GM18873 (cell line): ENCODE measurements around the gene BRD3OS.
"Not testable (repeated sequence)": the region's sequence is repeated elsewhere in the genome, so short reads cannot be mapped to it uniquely, and the experiment has no call there.

Experiments used
- ATAC-seq: cut with Tn5 transposase; IDR thresholded peaks from one replicate; pipeline ENCODE4 v1.9.1; 2021; ENCODE audit warnings: mild to moderate bottlenecking, moderate library complexity, moderate number of reproducible peaks; ENCODE audit not compliant: unreplicated experiment, low FRiP score

BRD3OS gene

GRCh38 chr9:134061019-134061687 is 35.9 kb downstream of the BRD3OS start:
- ATAC-seq = no peak

GRCh38 chr9:134061688-134062371 is 36.5 kb downstream of the BRD3OS start:
- ATAC-seq = no peak

- no peak for ATAC-seq
Observed at GRCh38 chr9:134062461-134063087, 37.3 kb downstream of the BRD3OS start.

- no peak for ATAC-seq
Observed at GRCh38 chr9:134063088-134063570, 37.8 kb downstream of the BRD3OS start.

GRCh38 chr9:134063571-134064450 is 38.5 kb downstream of the BRD3OS start:
- ATAC-seq = no peak

- no peak for ATAC-seq
Observed at GRCh38 chr9:134064711-134065110, 39.4 kb downstream of the BRD3OS start.

GRCh38 chr9:134065612-134066419 is 40.5 kb downstream of the BRD3OS start:
- no peak for ATAC-seq

- ATAC-seq = no peak
Observed at GRCh38 chr9:134066526-134066912, 41.2 kb downstream of the BRD3OS start.

- ATAC-seq = no peak
Observed at GRCh38 chr9:134066913-134067851, 41.9 kb downstream of the BRD3OS start.

GRCh38 chr9:134067904-134068743 is 42.8 kb downstream of the BRD3OS start, which contains the start of gene BRD3:
Gene BRD3 (minus strand): TSS chr9:134068026. CDS start chr9:134053477, 14,549 bp downstream.
- peak; percentile 43 for ATAC-seq

- no peak for ATAC-seq
Observed at GRCh38 chr9:134068744-134069479, 43.6 kb downstream of the BRD3OS start.

- ATAC-seq = no peak
Observed at GRCh38 chr9:134069480-134070399, 44.5 kb downstream of the BRD3OS start.

GRCh38 chr9:134071149-134071548 is 45.9 kb downstream of the BRD3OS start:
- ATAC-seq = no peak

- not testable (repeated sequence) for ATAC-seq
Observed at GRCh38 chr9:134072683-134073082, 47.4 kb downstream of the BRD3OS start.

GRCh38 chr9:134073500-134073899 is 48.2 kb downstream of the BRD3OS start:
- no peak for ATAC-seq

- not testable (repeated sequence) for ATAC-seq
Observed at GRCh38 chr9:134075689-134076088, 50.4 kb downstream of the BRD3OS start.
